ENCODE data around the gene CFTR.
"Not testable (repeated sequence)": the region's sequence is repeated elsewhere in the genome, so short reads cannot be mapped to it uniquely, and the experiment has no call there.

The CFTR gene

DNA sequence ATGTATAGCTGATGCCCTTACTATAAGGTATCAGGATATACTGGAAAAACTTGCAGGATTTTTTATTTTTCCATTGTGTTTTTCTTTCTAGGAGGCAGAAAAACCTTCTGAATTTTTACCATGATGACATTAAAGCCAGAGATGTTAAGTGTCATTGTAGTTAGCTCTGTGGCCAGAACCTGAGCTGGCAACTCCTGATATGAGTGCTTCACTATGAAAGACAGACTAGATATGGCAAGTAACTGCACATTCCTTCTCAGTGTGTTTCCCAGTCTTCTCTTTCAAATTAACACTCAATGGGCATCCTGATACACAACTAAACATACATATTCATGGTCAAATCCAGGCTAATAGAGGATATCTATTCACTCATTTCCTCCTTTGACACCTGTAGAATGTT lies 227.3 kb downstream of the CFTR start:
- H3K27ac ChIP-seq (ENCODE audit: low read depth, low read length, severe bottlenecking): no peak overlapping the region
- no peaks in the 10 kb centered on the region for H3K9me3 ChIP-seq (ENCODE audit: control insufficient read depth, low read length)
- H3K4me3 ChIP-seq (ENCODE audit: extremely low read depth, insufficient read depth, low read length, poor library complexity, severe bottlenecking): no peak overlapping the region
- H3K36me3 ChIP-seq (ENCODE audit: control insufficient read depth, insufficient read depth, low read length): no peaks in the 10 kb centered on the region
- H3K4me1 ChIP-seq (ENCODE audit: control insufficient read depth, insufficient read depth, low read length, poor library complexity, severe bottlenecking): no peaks in the 10 kb centered on the region

GRCh38 chr7:117708173-117708572 lies 228.3 kb downstream of the CFTR start:
- not testable (repeated sequence) for H3K4me1 ChIP-seq (ENCODE audit: control insufficient read depth, insufficient read depth, low read length, poor library complexity, severe bottlenecking); H3K36me3 ChIP-seq (ENCODE audit: control insufficient read depth, insufficient read depth, low read length); H3K9me3 ChIP-seq (ENCODE audit: control insufficient read depth, low read length); H3K4me3 ChIP-seq (ENCODE audit: extremely low read depth, insufficient read depth, low read length, poor library complexity, severe bottlenecking); H3K27ac ChIP-seq (ENCODE audit: low read depth, low read length, severe bottlenecking)
- WGBS, 2 experiments (ENCODE audit: insufficient coverage in 2 of 2): 100% methylated on average over 1 of the region's 4 CpGs; no CpG with 5 or more reads in 1 of the 2 experiments

GRCh38 chr7:117711556-117711955 lies 231.7 kb downstream of the CFTR start:
- H3K4me3 ChIP-seq (ENCODE audit: extremely low read depth, insufficient read depth, low read length, poor library complexity, severe bottlenecking): no peak overlapping the region
- WGBS, 2 experiments (ENCODE audit: insufficient coverage in 2 of 2): no CpG with 5 or more reads among the region's 1 CpG

DNA sequence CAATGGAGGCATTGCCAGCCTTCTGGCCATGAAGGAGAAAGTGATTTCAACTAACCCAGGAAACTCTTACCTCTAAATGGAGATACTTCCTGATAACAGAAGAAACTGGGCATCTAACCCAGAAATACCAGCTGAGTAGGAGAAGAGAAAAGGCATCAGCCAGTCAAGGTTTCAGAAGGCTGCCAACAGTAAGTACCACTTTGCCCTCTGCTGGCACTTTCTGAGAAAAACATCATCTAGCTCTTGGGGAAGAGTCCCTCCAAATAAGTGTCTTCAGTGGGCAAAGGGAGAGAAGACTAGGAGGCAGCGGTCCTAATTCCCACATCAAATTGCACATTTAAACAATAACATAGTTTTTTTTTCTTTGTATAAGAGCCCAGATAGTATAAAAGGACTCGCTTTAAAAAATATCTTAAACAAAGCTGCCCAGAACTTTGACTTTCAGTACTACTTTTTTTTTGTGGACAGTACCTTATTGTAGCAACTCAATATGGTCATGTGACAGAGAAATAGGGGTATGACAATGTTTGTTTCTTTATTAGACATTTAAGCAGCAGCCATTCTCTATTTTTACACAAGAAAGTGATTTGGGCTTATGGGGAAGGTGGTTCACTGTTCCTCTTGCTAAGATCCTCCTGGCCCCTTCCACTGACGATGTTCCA lies 236.1 kb downstream of the CFTR start:
- H3K9me3 ChIP-seq (ENCODE audit: control insufficient read depth, low read length): no peaks in the 10 kb centered on the region
- no peaks in the 10 kb centered on the region for H3K36me3 ChIP-seq (ENCODE audit: control insufficient read depth, insufficient read depth, low read length)
- H3K4me3 ChIP-seq (ENCODE audit: extremely low read depth, insufficient read depth, low read length, poor library complexity, severe bottlenecking): no peak overlapping the region
- WGBS, 2 experiments (ENCODE audit: insufficient coverage in 2 of 2): no CpG with 5 or more reads among the region's 3 CpGs
- no peaks in the 10 kb centered on the region for H3K4me1 ChIP-seq (ENCODE audit: control insufficient read depth, insufficient read depth, low read length, poor library complexity, severe bottlenecking)
- no peak overlapping the region for H3K27ac ChIP-seq (ENCODE audit: low read depth, low read length, severe bottlenecking)

More at GRCh38 chr7:117711556-117711955, 231.7 kb downstream of the CFTR start:
- Histone ChIP-seq H3K9me3 (ENCODE audit: control insufficient read depth, low read length) (no peaks in the 10 kb centered on the region), H3K36me3 (ENCODE audit: control insufficient read depth, insufficient read depth, low read length) (no peaks in the 10 kb centered on the region), H3K4me1 (ENCODE audit: control insufficient read depth, insufficient read depth, low read length, poor library complexity, severe bottlenecking) (no peaks in the 10 kb centered on the region), H3K27ac (ENCODE audit: low read depth, low read length, severe bottlenecking) (no peak overlapping the region)

GRCh38 chr7:117716707-117717299 lies 237.0 kb downstream of the CFTR start:
- no peak overlapping the region for H3K27ac ChIP-seq (ENCODE audit: low read depth, low read length, severe bottlenecking)
- no peaks in the 10 kb centered on the region for H3K9me3 ChIP-seq (ENCODE audit: control insufficient read depth, low read length)
- no peaks in the 10 kb centered on the region for H3K4me1 ChIP-seq (ENCODE audit: control insufficient read depth, insufficient read depth, low read length, poor library complexity, severe bottlenecking)
- 100% methylated on average over 3 of the region's 5 CpGs; no CpG with 5 or more reads in 1 of the 2 experiments for WGBS, 2 experiments (ENCODE audit: insufficient coverage in 2 of 2)
- no peak overlapping the region for H3K4me3 ChIP-seq (ENCODE audit: extremely low read depth, insufficient read depth, low read length, poor library complexity, severe bottlenecking)
- no peaks in the 10 kb centered on the region for H3K36me3 ChIP-seq (ENCODE audit: control insufficient read depth, insufficient read depth, low read length)

- WGBS, 2 experiments (ENCODE audit: insufficient coverage in 2 of 2): 100% methylated on average over 1 of the region's 2 CpGs; no CpG with 5 or more reads in 1 of the 2 experiments
- Histone ChIP-seq H3K27ac (ENCODE audit: low read depth, low read length, severe bottlenecking) (no peak overlapping the region), H3K4me3 (ENCODE audit: extremely low read depth, insufficient read depth, low read length, poor library complexity, severe bottlenecking) (no peak overlapping the region), H3K4me1 (ENCODE audit: control insufficient read depth, insufficient read depth, low read length, poor library complexity, severe bottlenecking) (no peaks in the 10 kb centered on the region), H3K9me3 (ENCODE audit: control insufficient read depth, low read length) (no peaks in the 10 kb centered on the region), H3K36me3 (ENCODE audit: control insufficient read depth, insufficient read depth, low read length) (no peaks in the 10 kb centered on the region)
Measured at GRCh38 chr7:117717357-117717756, 237.5 kb downstream of the CFTR start.

Measured in mesodermal cell (in vitro differentiated cells).